ENCODE results near the gene RNF5. TPM values are rescaled to one million over a fixed set of nuclear protein-coding genes. Genes with fewer than 3 reads are reported as not detected.

The RNF5 gene
- polyA plus RNA-seq, 1 donor from 2014 or later: 369 TPM

DNA sequence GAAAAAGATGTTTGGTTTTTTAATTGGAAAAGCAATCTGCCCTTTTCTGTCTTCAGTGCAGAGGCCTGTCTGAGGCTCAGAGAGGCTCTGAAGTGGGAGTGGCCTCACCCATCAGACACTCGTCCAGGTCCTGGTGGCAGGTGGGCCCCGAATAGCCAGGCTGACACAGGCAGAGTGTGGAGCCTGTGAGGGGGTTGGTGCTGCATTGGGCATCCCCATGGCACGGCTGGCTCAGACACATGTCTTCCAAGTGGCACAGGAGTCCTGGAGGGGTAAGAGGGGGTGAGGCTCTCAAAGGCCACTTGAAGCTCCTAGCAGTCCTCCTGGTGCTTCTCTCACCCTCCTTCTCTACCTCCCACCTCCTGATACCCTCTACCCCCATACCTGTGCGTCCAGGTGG lies 41.8 kb downstream of the RNF5 start:
- H3K9me2 ChIP-seq (ENCODE audit: insufficient read depth, low read length): no peaks in the 10 kb centered on the region
- H3K36me3 ChIP-seq (ENCODE audit: insufficient read depth, low read length): no peaks in the 10 kb centered on the region
- H3F3A ChIP-seq (ENCODE audit: insufficient read depth, low read length, poor library complexity, severe bottlenecking): no peaks in the 10 kb centered on the region
- H4K20me1 ChIP-seq (ENCODE audit: insufficient read depth): no peaks in the 10 kb centered on the region
- no peaks in the 10 kb centered on the region for H3K9me3 ChIP-seq (ENCODE audit: low read length)
- H3K4me2 ChIP-seq (ENCODE audit: low read length): no peak overlapping the region
- no peak overlapping the region for H3K4me3 ChIP-seq (ENCODE audit: low read length)
- TF ChIP-seq MXI1 (conservative IDR thresholded peaks at IDR 0.05; ENCODE audit: poor library complexity, severe bottlenecking): no peak
- TF ChIP-seq RAD21 (conservative IDR thresholded peaks at IDR 0.05): no peak
- no peak for TF ChIP-seq TAF1 (IDR thresholded peaks at IDR 0.05; ENCODE audit: low read depth)
- TF ChIP-seq, protein P1, sequence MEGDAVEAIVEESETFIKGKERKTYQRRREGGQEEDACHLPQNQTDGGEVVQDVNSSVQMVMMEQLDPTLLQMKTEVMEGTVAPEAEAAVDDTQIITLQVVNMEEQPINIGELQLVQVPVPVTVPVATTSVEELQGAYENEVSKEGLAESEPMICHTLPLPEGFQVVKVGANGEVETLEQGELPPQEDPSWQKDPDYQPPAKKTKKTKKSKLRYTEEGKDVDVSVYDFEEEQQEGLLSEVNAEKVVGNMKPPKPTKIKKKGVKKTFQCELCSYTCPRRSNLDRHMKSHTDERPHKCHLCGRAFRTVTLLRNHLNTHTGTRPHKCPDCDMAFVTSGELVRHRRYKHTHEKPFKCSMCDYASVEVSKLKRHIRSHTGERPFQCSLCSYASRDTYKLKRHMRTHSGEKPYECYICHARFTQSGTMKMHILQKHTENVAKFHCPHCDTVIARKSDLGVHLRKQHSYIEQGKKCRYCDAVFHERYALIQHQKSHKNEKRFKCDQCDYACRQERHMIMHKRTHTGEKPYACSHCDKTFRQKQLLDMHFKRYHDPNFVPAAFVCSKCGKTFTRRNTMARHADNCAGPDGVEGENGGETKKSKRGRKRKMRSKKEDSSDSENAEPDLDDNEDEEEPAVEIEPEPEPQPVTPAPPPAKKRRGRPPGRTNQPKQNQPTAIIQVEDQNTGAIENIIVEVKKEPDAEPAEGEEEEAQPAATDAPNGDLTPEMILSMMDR (IDR thresholded peaks at IDR 0.05; ENCODE audit: poor library complexity, severe bottlenecking): no peak
- no peak for TF ChIP-seq EZH2 (IDR thresholded peaks at IDR 0.05; ENCODE audit: borderline replicate concordance, insufficient read depth, low read length, poor library complexity, severe bottlenecking)
- no peak for TF ChIP-seq EP300 (conservative IDR thresholded peaks at IDR 0.05; ENCODE audit: poor library complexity, severe bottlenecking)
- TF ChIP-seq POLR2AphosphoS5 (IDR thresholded peaks at IDR 0.05): no peak
- TF ChIP-seq SMC3 (conservative IDR thresholded peaks at IDR 0.05; ENCODE audit: poor library complexity): no peak
- TF ChIP-seq, protein P2, sequence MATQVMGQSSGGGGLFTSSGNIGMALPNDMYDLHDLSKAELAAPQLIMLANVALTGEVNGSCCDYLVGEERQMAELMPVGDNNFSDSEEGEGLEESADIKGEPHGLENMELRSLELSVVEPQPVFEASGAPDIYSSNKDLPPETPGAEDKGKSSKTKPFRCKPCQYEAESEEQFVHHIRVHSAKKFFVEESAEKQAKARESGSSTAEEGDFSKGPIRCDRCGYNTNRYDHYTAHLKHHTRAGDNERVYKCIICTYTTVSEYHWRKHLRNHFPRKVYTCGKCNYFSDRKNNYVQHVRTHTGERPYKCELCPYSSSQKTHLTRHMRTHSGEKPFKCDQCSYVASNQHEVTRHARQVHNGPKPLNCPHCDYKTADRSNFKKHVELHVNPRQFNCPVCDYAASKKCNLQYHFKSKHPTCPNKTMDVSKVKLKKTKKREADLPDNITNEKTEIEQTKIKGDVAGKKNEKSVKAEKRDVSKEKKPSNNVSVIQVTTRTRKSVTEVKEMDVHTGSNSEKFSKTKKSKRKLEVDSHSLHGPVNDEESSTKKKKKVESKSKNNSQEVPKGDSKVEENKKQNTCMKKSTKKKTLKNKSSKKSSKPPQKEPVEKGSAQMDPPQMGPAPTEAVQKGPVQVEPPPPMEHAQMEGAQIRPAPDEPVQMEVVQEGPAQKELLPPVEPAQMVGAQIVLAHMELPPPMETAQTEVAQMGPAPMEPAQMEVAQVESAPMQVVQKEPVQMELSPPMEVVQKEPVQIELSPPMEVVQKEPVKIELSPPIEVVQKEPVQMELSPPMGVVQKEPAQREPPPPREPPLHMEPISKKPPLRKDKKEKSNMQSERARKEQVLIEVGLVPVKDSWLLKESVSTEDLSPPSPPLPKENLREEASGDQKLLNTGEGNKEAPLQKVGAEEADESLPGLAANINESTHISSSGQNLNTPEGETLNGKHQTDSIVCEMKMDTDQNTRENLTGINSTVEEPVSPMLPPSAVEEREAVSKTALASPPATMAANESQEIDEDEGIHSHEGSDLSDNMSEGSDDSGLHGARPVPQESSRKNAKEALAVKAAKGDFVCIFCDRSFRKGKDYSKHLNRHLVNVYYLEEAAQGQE (IDR thresholded peaks at IDR 0.05; ENCODE audit: borderline replicate concordance): no peak
- H3K27me3 ChIP-seq (ENCODE audit: insufficient read depth, low read depth, low read length): no peaks in the 10 kb centered on the region
- no peak overlapping the region for H3K9ac ChIP-seq (ENCODE audit: low read length)
- H3K27ac ChIP-seq (ENCODE audit: low read length): no peak overlapping the region
- H3K79me2 ChIP-seq (replicated peaks; ENCODE audit: insufficient read depth, low read length): no peaks in the 10 kb centered on the region
- H2AFZ ChIP-seq (ENCODE audit: low read depth, low read length): no peak overlapping the region

DNA sequence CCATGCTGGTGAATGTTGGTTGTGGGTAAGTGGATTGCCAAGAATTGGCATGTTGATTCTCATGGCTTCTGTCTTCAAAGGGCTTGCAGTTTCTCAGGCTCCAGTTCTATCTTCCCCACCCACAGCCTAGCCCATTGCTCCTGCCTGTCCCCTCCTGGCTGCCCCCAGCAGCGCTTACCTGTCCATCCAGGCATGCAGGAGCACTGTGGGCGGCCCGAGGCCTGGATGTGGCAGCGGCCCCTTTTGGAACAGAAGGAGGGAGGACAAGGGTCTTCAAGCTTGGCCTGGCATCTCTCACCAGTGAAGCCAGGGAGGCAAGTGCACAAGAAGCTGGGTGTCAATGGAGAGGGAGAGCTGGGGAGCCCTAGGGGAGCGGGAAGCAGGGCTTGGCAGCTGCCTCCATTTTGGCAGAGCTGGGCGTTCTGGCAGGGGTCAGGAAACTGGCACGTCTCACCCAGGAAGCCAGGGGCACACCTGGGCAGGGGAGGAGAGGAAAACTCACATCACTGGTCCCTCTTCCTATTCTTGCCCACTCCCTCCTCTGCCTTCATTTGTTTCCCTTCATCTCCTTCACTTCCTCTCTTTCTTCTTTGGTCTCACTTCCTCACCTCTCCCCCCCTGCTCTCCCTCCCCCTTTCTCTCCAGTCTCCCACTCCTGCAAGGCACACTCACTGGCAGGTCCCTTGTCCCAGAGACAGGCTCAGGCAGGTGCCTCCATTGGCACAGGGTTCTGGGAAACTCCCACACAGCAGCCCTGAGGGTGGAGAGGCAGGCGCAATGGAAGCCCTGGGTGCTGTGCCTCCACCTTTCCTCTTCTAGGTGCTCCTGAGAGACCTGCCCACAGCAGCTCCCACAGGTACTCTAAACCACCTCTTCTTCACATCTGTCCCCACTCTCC lies 44.4 kb downstream of the RNF5 start:
- Histone ChIP-seq H3K36me3 (ENCODE audit: insufficient read depth, low read length) (no peaks in the 10 kb centered on the region), H3K4me3 (ENCODE audit: low read length) (no peak overlapping the region), H3K9ac (ENCODE audit: low read length) (no peak overlapping the region), H2AFZ (ENCODE audit: low read depth, low read length) (no peak overlapping the region), H3K4me2 (ENCODE audit: low read length) (no peak overlapping the region), H4K20me1 (ENCODE audit: insufficient read depth) (no peaks in the 10 kb centered on the region), H3K79me2 (replicated peaks; ENCODE audit: insufficient read depth, low read length) (no peaks in the 10 kb centered on the region), H3K9me3 (ENCODE audit: low read length) (no peaks in the 10 kb centered on the region), H3K27ac (ENCODE audit: low read length) (no peak overlapping the region), H3K9me2 (ENCODE audit: insufficient read depth, low read length) (no peaks in the 10 kb centered on the region), H3F3A (ENCODE audit: insufficient read depth, low read length, poor library complexity, severe bottlenecking) (no peaks in the 10 kb centered on the region), H3K27me3 (ENCODE audit: insufficient read depth, low read depth, low read length) (no peaks in the 10 kb centered on the region)
- no peak for TF ChIP-seq EZH2 (IDR thresholded peaks at IDR 0.05; ENCODE audit: borderline replicate concordance, insufficient read depth, low read length, poor library complexity, severe bottlenecking)
- TF ChIP-seq MXI1 (conservative IDR thresholded peaks at IDR 0.05; ENCODE audit: poor library complexity, severe bottlenecking): no peak
- TF ChIP-seq TAF1 (IDR thresholded peaks at IDR 0.05; ENCODE audit: low read depth): no peak
- TF ChIP-seq SMC3 (conservative IDR thresholded peaks at IDR 0.05; ENCODE audit: poor library complexity): no peak
- TF ChIP-seq POLR2AphosphoS5 (IDR thresholded peaks at IDR 0.05): no peak
- TF ChIP-seq, protein P2 (IDR thresholded peaks at IDR 0.05; ENCODE audit: borderline replicate concordance): no peak
- TF ChIP-seq RAD21 (conservative IDR thresholded peaks at IDR 0.05): no peak
- TF ChIP-seq, protein P1 (IDR thresholded peaks at IDR 0.05; ENCODE audit: poor library complexity, severe bottlenecking): no peak
- TF ChIP-seq EP300 (conservative IDR thresholded peaks at IDR 0.05; ENCODE audit: poor library complexity, severe bottlenecking): no peak
